ENCODE data around the gene VPS33A. TPM values are rescaled to one million over a fixed set of nuclear protein-coding genes. Genes with fewer than 3 reads are reported as not detected.

Gene VPS33A
- total and polyA plus RNA-seq, 10 of the 15 experiments (the other 5 are each of a cell fraction or from before 2014, with no cell fraction given), result 7.7 to 33.6 (median 21.6) TPM

- TF ChIP-seq REST (IDR thresholded peaks at IDR 0.05; ENCODE audit: low read depth, low read length) (no peak), SMC3 (IDR thresholded peaks at IDR 0.05; ENCODE audit: borderline replicate concordance, low read length) (no peak), IKZF2 (IDR thresholded peaks at IDR 0.05) (no peak), SMAD1 (IDR thresholded peaks at IDR 0.05; ENCODE audit: low read depth, partially characterized antibody) (no peak), TBL1XR1 (IDR thresholded peaks at IDR 0.05; ENCODE audit: low read depth, low read length) (no peak), ZBED1 (IDR thresholded peaks at IDR 0.05; ENCODE audit: borderline replicate concordance) (no peak), MEF2B (IDR thresholded peaks at IDR 0.05; ENCODE audit: partially characterized antibody, poor library complexity, severe bottlenecking) (no peak)
Measured at GRCh38 chr12:122308811-122309210, 42.5 kb upstream of the VPS33A start (continued).

GRCh38 chr12:122306407-122306806 is 40.1 kb upstream of the VPS33A start:
- RAD21 ChIA-PET (ENCODE audit: unreplicated experiment), result interaction anchor here (1.0 kb wide), 1 partner anchor 30 kb away, joined by 4 read pairs; no protein-coding TSS in a partner anchor
- Histone ChIP-seq H3K27ac (ENCODE audit: control insufficient read depth, insufficient read depth) (no peak overlapping the region), H3K4me1 (ENCODE audit: control insufficient read depth, insufficient read depth, low read length) (no peaks in the 10 kb centered on the region), H2AFZ (ENCODE audit: control insufficient read depth, low read depth, low read length) (no peak overlapping the region), H3K9ac (ENCODE audit: control insufficient read depth, insufficient read depth, low read length) (no peak overlapping the region), H3K4me3 (no peak overlapping the region), H4K20me1 (ENCODE audit: control insufficient read depth, insufficient read depth) (no peaks in the 10 kb centered on the region), H3K9me3 (replicated peaks; ENCODE audit: control insufficient read depth, insufficient read depth, low read length) (no peaks in the 10 kb centered on the region), H3K27me3 (replicated peaks in 1 of 2; ENCODE audit: control insufficient read depth in 2 of 2, insufficient read depth in 2 of 2, low read length in 1 of 2) (no peaks in the 10 kb centered on the region), H3K79me2 (ENCODE audit: control insufficient read depth, insufficient read depth, low read length) (no peaks in the 10 kb centered on the region), H3K4me2 (ENCODE audit: control insufficient read depth, insufficient read depth) (no peak overlapping the region), H3K36me3 (ENCODE audit: control insufficient read depth in 2 of 2, insufficient read depth in 2 of 2, low read length in 1 of 2) (peaks cover 0 to 2% of the 10 kb centered on the region in 2 experiments; a peak in 3 of 4 replicates)
- intact Hi-C loops (cut with micrococcal nuclease; ENCODE audit: unreplicated experiment), result no loop called here
- no peak for DNase-seq (ENCODE audit: low read depth, low spot score)
- POLR2A ChIA-PET, result no interaction called here
- CTCF ChIA-PET, result interaction anchor here (0.7 to 1.1 kb wide), 3 partner anchors 10 to 332 kb away, joined by 3 read pairs; no protein-coding TSS in a partner anchor
- 65% methylated on average over 4 of the region's 4 CpGs for WGBS (ENCODE audit: insufficient coverage, insufficient replicate concordance, low lambda C conversion rate, missing lambda C conversion rate)
- no TSS peak for BruUV-seq (replicated peaks)
- TF ChIP-seq SMARCA5 (IDR thresholded peaks at IDR 0.05) (no peak), SRF (IDR thresholded peaks at IDR 0.05; ENCODE audit: low read depth in 2 of 2, low read length in 2 of 2) (no peak), NR2F1 (conservative IDR thresholded peaks at IDR 0.05) (peak; percentile 74; the same call in 1 of the 2 replicates), USF2 (IDR thresholded peaks at IDR 0.05; ENCODE audit: borderline replicate concordance, low read depth, low read length) (no peak), BACH1 (IDR thresholded peaks at IDR 0.05; ENCODE audit: borderline replicate concordance) (no peak), RAD21 (IDR thresholded peaks at IDR 0.05; ENCODE audit: insufficient read depth, low read depth, low read length) (0 out of 2 replicates have a peak, but pooled peaks have one; percentile 22), RUNX3 (IDR thresholded peaks at IDR 0.05; ENCODE audit: low read length) (0 out of 2 replicates have a peak, but pooled peaks have one; percentile 9), CTCF (IDR thresholded peaks at IDR 0.05 in 2 of 3, conservative IDR thresholded peaks at IDR 0.05 in 1 of 3; ENCODE audit: control insufficient read depth in 2 of 3, extremely low read depth in 1 of 3, insufficient read depth in 1 of 3, low read depth in 3 of 3, low read length in 3 of 3) (peak in 2 of 3 experiments; percentile 33 to 37; a peak in 3 of 6 replicates)
- FAIRE-seq, result no peak
- peak; percentile 43; the same call in 1 of the 3 replicates for ATAC-seq
- SMC1A ChIA-PET (ENCODE audit: uncharacterized antibody, unreplicated experiment), result interaction anchor here (0.8 kb wide), 1 partner anchor 23 kb away, joined by 3 read pairs; no protein-coding TSS in a partner anchor
- in situ Hi-C loops (cut with MboI), result no loop called here
